Liver (tissue), 9 donors: ENCODE measurements around the gene KRT1. TPM values are rescaled to one million over a fixed set of nuclear protein-coding genes. Genes with fewer than 3 reads are reported as not detected.

Source experiments
- DNase-seq: peaks from one replicate; pipeline ENCODE4 v3.0.0-alpha.2; 2017; ENCODE audit warnings: low spot score
- H3K27ac ChIP-seq, 2 donors: one replicate each; pipeline ENCODE4 v1.7.0; 2013; ENCODE audit warnings: inconsistent platforms in 2 of 2, low read length in 2 of 2, control low read depth in 1 of 2, low read depth in 1 of 2, mild to moderate bottlenecking in 1 of 2
- H3K27me3 ChIP-seq, 4 donors: one replicate each; pipeline versions ENCODE4 v1.6.1 to v1.7.0; 2013; ENCODE audit warnings: low read length in 3 of 4, inconsistent platforms in 1 of 4, mild to moderate bottlenecking in 1 of 4, moderate library complexity in 1 of 4; ENCODE audit not compliant: control insufficient read depth in 4 of 4, insufficient read depth in 4 of 4
- H3K36me3 ChIP-seq, 4 donors: one replicate each; pipeline versions ENCODE4 v1.6.1 to v1.7.0; 2013; ENCODE audit warnings: low read length in 3 of 4, mild to moderate bottlenecking in 3 of 4, low read depth in 1 of 4, moderate library complexity in 1 of 4; ENCODE audit not compliant: control insufficient read depth in 4 of 4, insufficient read depth in 3 of 4
- H3K4me1 ChIP-seq, 4 donors: one replicate each; pipeline versions ENCODE4 v1.6.1 to v1.7.0; 2013; ENCODE audit warnings: low read length in 3 of 4, mild to moderate bottlenecking in 3 of 4, moderate library complexity in 1 of 4; ENCODE audit not compliant: control insufficient read depth in 4 of 4, insufficient read depth in 4 of 4
- H3K4me3 ChIP-seq, 3 donors: one replicate each; pipeline versions ENCODE4 v1.6.1 to v1.7.0; 2013; ENCODE audit warnings: low read length in 3 of 3, control low read depth in 1 of 3, low read depth in 1 of 3, mild to moderate bottlenecking in 1 of 3
- H3K9ac ChIP-seq, 2 donors: one replicate each; pipeline ENCODE4 v1.7.0; 2013; ENCODE audit warnings: low read length in 2 of 2, mild to moderate bottlenecking in 2 of 2, moderate library complexity in 2 of 2, control low read depth in 1 of 2, low read depth in 1 of 2
- H3K9me3 ChIP-seq, 4 donors: one replicate each; pipeline versions ENCODE4 v1.6.1 to v1.7.0; 2013; ENCODE audit warnings: low read length in 3 of 4; ENCODE audit not compliant: control insufficient read depth in 4 of 4
- EGR1 ChIP-seq, 2 donors: IDR thresholded peaks; 2 replicates each; pipeline ENCODE4 v1.6.1; 2016 to 2018; ENCODE audit warnings: antibody characterized with exemption in 2 of 2, low read depth in 2 of 2
- FOXA1 ChIP-seq: IDR thresholded peaks from 2 replicates; pipeline ENCODE4 v1.6.1; 2016; ENCODE audit warnings: antibody characterized with exemption
- FOXA2 ChIP-seq: IDR thresholded peaks from 2 replicates; pipeline ENCODE4 v1.6.1; 2016; ENCODE audit warnings: antibody characterized with exemption
- GABPA ChIP-seq, 2 donors: IDR thresholded peaks in 1 of 2; conservative IDR thresholded peaks in 1 of 2; 2 replicates each; pipeline ENCODE4 v1.6.1; 2016; ENCODE audit warnings: antibody characterized with exemption in 2 of 2, mild to moderate bottlenecking in 1 of 2, moderate library complexity in 1 of 2
- HNF4A ChIP-seq, 2 donors: conservative IDR thresholded peaks; 2 replicates each; pipeline ENCODE4 v1.6.1; 2016; ENCODE audit warnings: antibody characterized with exemption in 2 of 2, mild to moderate bottlenecking in 2 of 2
- HNF4G ChIP-seq: IDR thresholded peaks from 2 replicates; pipeline ENCODE4 v1.6.1; 2016; ENCODE audit warnings: antibody characterized with exemption
- JUND ChIP-seq, 2 donors: IDR thresholded peaks; 2 replicates each; pipeline ENCODE4 v1.6.1; 2016; ENCODE audit warnings: antibody characterized with exemption in 2 of 2
- NR2F2 ChIP-seq: IDR thresholded peaks from 2 replicates; pipeline ENCODE4 v1.6.1; 2016; ENCODE audit warnings: antibody characterized with exemption
- RAD21 ChIP-seq, 2 donors: IDR thresholded peaks; 2 replicates each; pipeline ENCODE4 v1.6.1; 2016; ENCODE audit warnings: antibody characterized with exemption in 2 of 2, mild to moderate bottlenecking in 2 of 2
- RXRA ChIP-seq, 2 donors: IDR thresholded peaks; 2 replicates each; pipeline ENCODE4 v1.6.1; 2017 to 2018; ENCODE audit warnings: antibody characterized with exemption in 2 of 2, mild to moderate bottlenecking in 1 of 2
- SP1 ChIP-seq: IDR thresholded peaks from 2 replicates; pipeline ENCODE4 v1.6.1; 2018; ENCODE audit warnings: antibody characterized with exemption, mild to moderate bottlenecking
- TAF1 ChIP-seq: conservative IDR thresholded peaks from 2 replicates; pipeline ENCODE4 v1.6.1; 2016; ENCODE audit warnings: antibody characterized with exemption, mild to moderate bottlenecking
- YY1 ChIP-seq: IDR thresholded peaks from 2 replicates; pipeline ENCODE4 v1.6.1; 2016; ENCODE audit warnings: antibody characterized with exemption, mild to moderate bottlenecking
- WGBS: extraction: QIAGEN DNeasy Blood & Tissue Kit; methylation state at CpG from one replicate; pipeline ENCODE4 v1.1.7; 2013; 5-methylcytosine and 5-hydroxymethylcytosine counted together
- polyA plus RNA-seq, 2 donors: library from polyadenylated mRNA; stranded (reverse) in 1 of 2; unstranded in 1 of 2; fragments of 200-250 nt in 1 of 2; fragments of >200 nt in 1 of 2; fragmentation: Nextera tagmentation in 1 of 2; extraction: Ambion mirVana in 1 of 2; gene quantifications; one replicate each; pipeline versions ENCODE4 v1.2.1 to v1.2.3, GENCODE V29; 2013 to 2015
- total RNA-seq, 2 donors: library from RNA; depleted of rRNA; stranded (reverse); fragments of >200 nt; gene quantifications; one replicate each; pipeline ENCODE4 v1.2.3, GENCODE V29; 2014
- TF ChIP-seq, protein P1 (sequence below): IDR thresholded peaks from 2 replicates; pipeline ENCODE4 v1.6.1; 2016; ENCODE audit warnings: antibody characterized with exemption
- TF ChIP-seq, protein P2 (sequence below): IDR thresholded peaks from 2 replicates; pipeline ENCODE4 v1.6.1; 2016; ENCODE audit warnings: antibody characterized with exemption, mild to moderate bottlenecking
- TF ChIP-seq, protein P3 (sequence below): fragments of 150-350 bp; IDR thresholded peaks from 2 replicates; pipeline ENCODE4 v1.5.1; 2017; ENCODE audit warnings: improper control_type of control experiment, low read depth, low read length; ENCODE audit not compliant: missing input control
- TF ChIP-seq, protein P4 (sequence below): IDR thresholded peaks from 2 replicates; pipeline ENCODE4 v1.6.1; 2016; ENCODE audit warnings: antibody characterized with exemption
- TF ChIP-seq, protein P5 (sequence below): IDR thresholded peaks from 2 replicates; pipeline ENCODE4 v1.6.1; 2016; ENCODE audit warnings: antibody characterized with exemption
- donor health status: healthy.
- donor health status: healthy.
- donor health status: healthy.
- donor health status: healthy.
- donor health status: healthy.

Gene KRT1
- total and polyA plus RNA-seq, 4 donors, result 0.14 to 2.7 TPM; not detected in 2

DNA sequence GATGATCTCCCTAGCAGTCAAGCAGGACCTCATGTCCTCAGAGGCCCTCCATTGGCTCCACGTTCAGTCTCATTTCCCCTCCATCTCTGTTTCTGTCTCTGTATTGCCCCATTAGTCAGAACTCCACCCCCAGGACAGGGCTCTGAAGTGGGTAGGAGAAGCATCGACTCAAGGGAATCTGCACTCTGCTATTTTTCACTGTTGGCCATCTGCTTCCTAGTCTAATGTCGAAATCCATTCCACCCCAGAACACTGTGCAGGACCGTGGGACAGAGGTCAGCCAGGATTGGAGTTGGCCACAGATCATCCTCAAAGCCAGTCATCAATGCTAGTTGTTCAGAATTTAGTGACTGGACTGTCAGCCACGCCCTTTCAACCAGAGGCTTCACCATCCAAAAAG lies 13.1 kb upstream of the KRT1 start:
- WGBS, result 53% methylated on average over 5 of the region's 5 CpGs
- Histone ChIP-seq H3K9me3 (no peaks in the 10 kb centered on the region), H3K27ac (no peak overlapping the region), H3K36me3 (no peaks in the 10 kb centered on the region), H3K9ac (no peak overlapping the region), H3K27me3 (peaks cover 0 to 8% (median 5%) of the 10 kb centered on the region in 4 donors), H3K4me1 (peaks cover 0 to 5% (median 4%) of the 10 kb centered on the region in 4 donors), H3K4me3 (no peak overlapping the region)
- no peak for DNase-seq
- TF ChIP-seq NR2F2 (no peak), YY1 (no peak), EGR1 (IDR thresholded peaks at IDR 0.05; ENCODE audit: low read depth in 2 of 2) (no peak), HNF4G (no peak), RXRA (IDR thresholded peaks at IDR 0.05) (no peak), FOXA2 (no peak), GABPA (IDR thresholded peaks at IDR 0.05 in 1 of 2, conservative IDR thresholded peaks at IDR 0.05 in 1 of 2) (no peak), TAF1 (no peak), FOXA1 (no peak), JUND (IDR thresholded peaks at IDR 0.05) (no peak), SP1 (no peak), RAD21 (IDR thresholded peaks at IDR 0.05) (no peak), HNF4A (conservative IDR thresholded peaks at IDR 0.05) (no peak)
- TF ChIP-seq, protein P1, sequence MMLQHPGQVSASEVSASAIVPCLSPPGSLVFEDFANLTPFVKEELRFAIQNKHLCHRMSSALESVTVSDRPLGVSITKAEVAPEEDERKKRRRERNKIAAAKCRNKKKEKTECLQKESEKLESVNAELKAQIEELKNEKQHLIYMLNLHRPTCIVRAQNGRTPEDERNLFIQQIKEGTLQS, result no peak
- TF ChIP-seq, protein P2, sequence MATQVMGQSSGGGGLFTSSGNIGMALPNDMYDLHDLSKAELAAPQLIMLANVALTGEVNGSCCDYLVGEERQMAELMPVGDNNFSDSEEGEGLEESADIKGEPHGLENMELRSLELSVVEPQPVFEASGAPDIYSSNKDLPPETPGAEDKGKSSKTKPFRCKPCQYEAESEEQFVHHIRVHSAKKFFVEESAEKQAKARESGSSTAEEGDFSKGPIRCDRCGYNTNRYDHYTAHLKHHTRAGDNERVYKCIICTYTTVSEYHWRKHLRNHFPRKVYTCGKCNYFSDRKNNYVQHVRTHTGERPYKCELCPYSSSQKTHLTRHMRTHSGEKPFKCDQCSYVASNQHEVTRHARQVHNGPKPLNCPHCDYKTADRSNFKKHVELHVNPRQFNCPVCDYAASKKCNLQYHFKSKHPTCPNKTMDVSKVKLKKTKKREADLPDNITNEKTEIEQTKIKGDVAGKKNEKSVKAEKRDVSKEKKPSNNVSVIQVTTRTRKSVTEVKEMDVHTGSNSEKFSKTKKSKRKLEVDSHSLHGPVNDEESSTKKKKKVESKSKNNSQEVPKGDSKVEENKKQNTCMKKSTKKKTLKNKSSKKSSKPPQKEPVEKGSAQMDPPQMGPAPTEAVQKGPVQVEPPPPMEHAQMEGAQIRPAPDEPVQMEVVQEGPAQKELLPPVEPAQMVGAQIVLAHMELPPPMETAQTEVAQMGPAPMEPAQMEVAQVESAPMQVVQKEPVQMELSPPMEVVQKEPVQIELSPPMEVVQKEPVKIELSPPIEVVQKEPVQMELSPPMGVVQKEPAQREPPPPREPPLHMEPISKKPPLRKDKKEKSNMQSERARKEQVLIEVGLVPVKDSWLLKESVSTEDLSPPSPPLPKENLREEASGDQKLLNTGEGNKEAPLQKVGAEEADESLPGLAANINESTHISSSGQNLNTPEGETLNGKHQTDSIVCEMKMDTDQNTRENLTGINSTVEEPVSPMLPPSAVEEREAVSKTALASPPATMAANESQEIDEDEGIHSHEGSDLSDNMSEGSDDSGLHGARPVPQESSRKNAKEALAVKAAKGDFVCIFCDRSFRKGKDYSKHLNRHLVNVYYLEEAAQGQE, result no peak
- TF ChIP-seq, protein P3, sequence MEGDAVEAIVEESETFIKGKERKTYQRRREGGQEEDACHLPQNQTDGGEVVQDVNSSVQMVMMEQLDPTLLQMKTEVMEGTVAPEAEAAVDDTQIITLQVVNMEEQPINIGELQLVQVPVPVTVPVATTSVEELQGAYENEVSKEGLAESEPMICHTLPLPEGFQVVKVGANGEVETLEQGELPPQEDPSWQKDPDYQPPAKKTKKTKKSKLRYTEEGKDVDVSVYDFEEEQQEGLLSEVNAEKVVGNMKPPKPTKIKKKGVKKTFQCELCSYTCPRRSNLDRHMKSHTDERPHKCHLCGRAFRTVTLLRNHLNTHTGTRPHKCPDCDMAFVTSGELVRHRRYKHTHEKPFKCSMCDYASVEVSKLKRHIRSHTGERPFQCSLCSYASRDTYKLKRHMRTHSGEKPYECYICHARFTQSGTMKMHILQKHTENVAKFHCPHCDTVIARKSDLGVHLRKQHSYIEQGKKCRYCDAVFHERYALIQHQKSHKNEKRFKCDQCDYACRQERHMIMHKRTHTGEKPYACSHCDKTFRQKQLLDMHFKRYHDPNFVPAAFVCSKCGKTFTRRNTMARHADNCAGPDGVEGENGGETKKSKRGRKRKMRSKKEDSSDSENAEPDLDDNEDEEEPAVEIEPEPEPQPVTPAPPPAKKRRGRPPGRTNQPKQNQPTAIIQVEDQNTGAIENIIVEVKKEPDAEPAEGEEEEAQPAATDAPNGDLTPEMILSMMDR, result no peak
- TF ChIP-seq, protein P4, sequence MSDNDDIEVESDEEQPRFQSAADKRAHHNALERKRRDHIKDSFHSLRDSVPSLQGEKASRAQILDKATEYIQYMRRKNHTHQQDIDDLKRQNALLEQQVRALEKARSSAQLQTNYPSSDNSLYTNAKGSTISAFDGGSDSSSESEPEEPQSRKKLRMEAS, result no peak

DNA sequence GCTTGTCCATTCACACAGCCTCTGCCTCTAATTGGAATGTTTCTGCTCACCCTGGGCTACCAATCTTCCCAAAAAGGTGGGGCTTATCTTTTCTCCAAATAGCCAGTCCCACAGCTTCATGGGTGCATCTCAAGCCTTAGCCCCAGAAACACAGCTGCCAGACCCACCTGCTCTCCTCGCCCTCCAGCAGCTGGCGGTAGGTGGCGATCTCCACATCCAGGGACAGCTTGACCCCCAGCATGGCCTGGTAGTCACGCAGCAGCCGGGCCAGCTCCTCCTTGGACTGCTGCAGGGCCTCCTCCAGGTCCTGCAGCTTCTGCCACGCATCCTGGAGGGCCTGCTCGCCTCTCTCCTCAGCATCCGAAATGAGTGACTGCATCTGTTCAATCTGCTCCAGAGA lies 12.0 kb upstream of the KRT1 start:
- WGBS, result 61% methylated on average over 8 of the region's 8 CpGs
- peaks cover 0 to 10% (median 6%) of the 10 kb centered on the region in 4 donors for H3K27me3 ChIP-seq
- no peak overlapping the region for H3K9ac ChIP-seq
- H3K27ac ChIP-seq, result no peak overlapping the region
- no peak for DNase-seq
- peaks cover 0 to 5% (median 4%) of the 10 kb centered on the region in 4 donors for H3K4me1 ChIP-seq
- H3K9me3 ChIP-seq, result no peaks in the 10 kb centered on the region
- no peaks in the 10 kb centered on the region for H3K36me3 ChIP-seq
- no peak overlapping the region for H3K4me3 ChIP-seq
- no peak for TF ChIP-seq HNF4G
- TF ChIP-seq FOXA1, result no peak
- no peak for TF ChIP-seq EGR1 (IDR thresholded peaks at IDR 0.05; ENCODE audit: low read depth in 2 of 2)
- TF ChIP-seq GABPA (IDR thresholded peaks at IDR 0.05 in 1 of 2, conservative IDR thresholded peaks at IDR 0.05 in 1 of 2), result no peak
- TF ChIP-seq JUND (IDR thresholded peaks at IDR 0.05), result no peak
- TF ChIP-seq, protein P5, sequence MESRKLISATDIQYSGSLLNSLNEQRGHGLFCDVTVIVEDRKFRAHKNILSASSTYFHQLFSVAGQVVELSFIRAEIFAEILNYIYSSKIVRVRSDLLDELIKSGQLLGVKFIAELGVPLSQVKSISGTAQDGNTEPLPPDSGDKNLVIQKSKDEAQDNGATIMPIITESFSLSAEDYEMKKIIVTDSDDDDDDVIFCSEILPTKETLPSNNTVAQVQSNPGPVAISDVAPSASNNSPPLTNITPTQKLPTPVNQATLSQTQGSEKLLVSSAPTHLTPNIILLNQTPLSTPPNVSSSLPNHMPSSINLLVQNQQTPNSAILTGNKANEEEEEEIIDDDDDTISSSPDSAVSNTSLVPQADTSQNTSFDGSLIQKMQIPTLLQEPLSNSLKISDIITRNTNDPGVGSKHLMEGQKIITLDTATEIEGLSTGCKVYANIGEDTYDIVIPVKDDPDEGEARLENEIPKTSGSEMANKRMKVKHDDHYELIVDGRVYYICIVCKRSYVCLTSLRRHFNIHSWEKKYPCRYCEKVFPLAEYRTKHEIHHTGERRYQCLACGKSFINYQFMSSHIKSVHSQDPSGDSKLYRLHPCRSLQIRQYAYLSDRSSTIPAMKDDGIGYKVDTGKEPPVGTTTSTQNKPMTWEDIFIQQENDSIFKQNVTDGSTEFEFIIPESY, result no peak
- TF ChIP-seq, protein P2, result no peak
- TF ChIP-seq, protein P3, result no peak
- no peak for TF ChIP-seq HNF4A (conservative IDR thresholded peaks at IDR 0.05)
- no peak for TF ChIP-seq RAD21 (IDR thresholded peaks at IDR 0.05)
- TF ChIP-seq, protein P1, result no peak
